IPS-18a (cell line): Measurements from ENCODE around the gene EGLN3.

Source experiments
- H3K27ac ChIP-seq: one replicate; pipeline ENCODE4 v1.5.1; 2013; ENCODE audit warnings: low read length
- H3K27me3 ChIP-seq: one replicate; pipeline ENCODE4 v1.6.1; 2013; ENCODE audit warnings: mild to moderate bottlenecking, low read length; ENCODE audit not compliant: control insufficient read depth, insufficient read depth
- H3K36me3 ChIP-seq: one replicate; pipeline ENCODE4 v1.6.1; 2013; ENCODE audit warnings: low read depth, low read length; ENCODE audit not compliant: control insufficient read depth
- H3K4me1 ChIP-seq: one replicate; pipeline ENCODE4 v1.6.1; 2013; ENCODE audit warnings: low read depth, low read length; ENCODE audit not compliant: control insufficient read depth
- H3K4me3 ChIP-seq: one replicate; pipeline ENCODE4 v1.5.1; 2013; ENCODE audit warnings: low read length
- H3K9ac ChIP-seq: one replicate; pipeline ENCODE4 v1.6.1; 2013; ENCODE audit warnings: mild to moderate bottlenecking, low read length, moderate library complexity
- H3K9me3 ChIP-seq: one replicate; pipeline ENCODE4 v1.6.1; 2013; ENCODE audit warnings: low read depth, low read length; ENCODE audit not compliant: control insufficient read depth

Gene EGLN3

GRCh38 chr14:33879684-33880286 is 71.1 kb downstream of the EGLN3 start:
- Histone ChIP-seq H3K27ac (no peak overlapping the region), H3K4me1 (no peaks in the 10 kb centered on the region), H3K9me3 (no peaks in the 10 kb centered on the region), H3K9ac (no peak overlapping the region), H3K27me3 (no peaks in the 10 kb centered on the region), H3K36me3 (no peaks in the 10 kb centered on the region), H3K4me3 (no peak overlapping the region)

- Histone ChIP-seq H3K4me1 (no peaks in the 10 kb centered on the region), H3K9ac (no peak overlapping the region), H3K4me3 (no peak overlapping the region), H3K27me3 (no peaks in the 10 kb centered on the region), H3K36me3 (no peaks in the 10 kb centered on the region), H3K9me3 (peaks cover 2% of the 10 kb centered on the region), H3K27ac (no peak overlapping the region)
These were observed 74.6 kb downstream of the EGLN3 start for GRCh38 chr14:33876274-33876673.
